KMS-11 (cell line): Measurements from ENCODE around the gene ACO2.
"Not testable (repeated sequence)": the region's sequence is repeated elsewhere in the genome, so short reads cannot be mapped to it uniquely, and the experiment has no call there.

Experiments used
- H2AFZ ChIP-seq: fragments of 200-600 bp; sonication (generic); 2 replicates; pipeline ENCODE4 v1.6.1; 2016; ENCODE audit warnings: antibody characterized with exemption, mixed run types, low read depth
- H3K27ac ChIP-seq: fragments of 200-600 bp; sonication (generic); 2 replicates; pipeline ENCODE4 v1.6.1; 2016; ENCODE audit warnings: mild to moderate bottlenecking, mixed run types
- H3K27me3 ChIP-seq: fragments of 200-600 bp; sonication (generic); 2 replicates; pipeline ENCODE4 v1.6.1; 2017; ENCODE audit warnings: mild to moderate bottlenecking, low read depth, mixed run types, moderate library complexity; ENCODE audit not compliant: insufficient read depth
- H3K36me3 ChIP-seq: fragments of 200-600 bp; sonication (generic); 2 replicates; pipeline ENCODE4 v1.6.1; 2017; ENCODE audit warnings: mild to moderate bottlenecking, mixed run types; ENCODE audit not compliant: insufficient read depth
- H3K4me1 ChIP-seq: fragments of 200-600 bp; sonication (generic); 2 replicates; pipeline ENCODE4 v1.6.1; 2016; ENCODE audit warnings: mild to moderate bottlenecking, low read depth, mixed run types; ENCODE audit not compliant: poor library complexity, severe bottlenecking
- H3K4me2 ChIP-seq: fragments of 200-600 bp; sonication (generic); 2 replicates; pipeline ENCODE4 v1.7.0; 2016; ENCODE audit warnings: mild to moderate bottlenecking, mixed run types
- H3K4me3 ChIP-seq: fragments of 200-600 bp; sonication (generic); IDR thresholded peaks from 2 replicates; pipeline ENCODE4 v1.6.1; 2017; ENCODE audit warnings: low read depth, low read length, mixed read lengths; ENCODE audit not compliant: insufficient read depth
- H3K79me2 ChIP-seq: fragments of 200-600 bp; sonication (generic); 2 replicates; pipeline ENCODE4 v1.6.1; 2016; ENCODE audit warnings: low read depth, mixed run types; ENCODE audit not compliant: insufficient read depth
- H3K9ac ChIP-seq: fragments of 200-600 bp; sonication (generic); 2 replicates; pipeline ENCODE4 v1.6.1; 2016; ENCODE audit warnings: mild to moderate bottlenecking, mixed run types
- H4K20me1 ChIP-seq: fragments of 200-600 bp; sonication (generic); 2 replicates; pipeline ENCODE4 v1.6.1; 2016; ENCODE audit warnings: mild to moderate bottlenecking, mixed run types; ENCODE audit not compliant: insufficient read depth
- TF ChIP-seq, protein P1 (sequence below): fragments of 200-600 bp; sonication (generic); conservative IDR thresholded peaks from 2 replicates; pipeline ENCODE4 v1.6.1; 2017; ENCODE audit warnings: low read depth, mild to moderate bottlenecking, antibody characterized with exemption, low read length, moderate library complexity, mixed read lengths

ACO2 gene

DNA sequence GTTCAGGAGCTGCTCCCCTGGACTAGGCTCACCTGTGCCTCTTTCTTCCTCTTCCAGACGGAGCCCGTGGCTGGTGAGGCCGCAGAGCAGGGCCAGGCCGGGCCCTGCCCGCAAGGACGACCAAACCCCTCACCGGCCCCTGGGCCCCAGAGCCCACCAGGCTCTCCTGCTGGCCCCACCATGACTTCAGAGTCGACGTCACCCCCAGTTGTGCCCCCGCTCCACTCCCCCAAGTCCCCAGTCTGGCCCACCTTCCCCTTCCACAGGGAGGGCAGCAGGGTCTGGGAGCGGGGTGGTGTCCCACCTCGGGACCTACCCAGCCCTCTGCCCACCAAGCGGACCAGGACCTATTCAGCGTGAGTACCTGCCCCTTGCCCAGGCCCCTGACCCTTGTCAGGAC lies 102.9 kb downstream of the ACO2 start:
- H3K4me1 ChIP-seq, result no peaks in the 10 kb centered on the region
- no peak overlapping the region for H3K4me2 ChIP-seq
- no peaks in the 10 kb centered on the region for H4K20me1 ChIP-seq
- TF ChIP-seq, protein P1, sequence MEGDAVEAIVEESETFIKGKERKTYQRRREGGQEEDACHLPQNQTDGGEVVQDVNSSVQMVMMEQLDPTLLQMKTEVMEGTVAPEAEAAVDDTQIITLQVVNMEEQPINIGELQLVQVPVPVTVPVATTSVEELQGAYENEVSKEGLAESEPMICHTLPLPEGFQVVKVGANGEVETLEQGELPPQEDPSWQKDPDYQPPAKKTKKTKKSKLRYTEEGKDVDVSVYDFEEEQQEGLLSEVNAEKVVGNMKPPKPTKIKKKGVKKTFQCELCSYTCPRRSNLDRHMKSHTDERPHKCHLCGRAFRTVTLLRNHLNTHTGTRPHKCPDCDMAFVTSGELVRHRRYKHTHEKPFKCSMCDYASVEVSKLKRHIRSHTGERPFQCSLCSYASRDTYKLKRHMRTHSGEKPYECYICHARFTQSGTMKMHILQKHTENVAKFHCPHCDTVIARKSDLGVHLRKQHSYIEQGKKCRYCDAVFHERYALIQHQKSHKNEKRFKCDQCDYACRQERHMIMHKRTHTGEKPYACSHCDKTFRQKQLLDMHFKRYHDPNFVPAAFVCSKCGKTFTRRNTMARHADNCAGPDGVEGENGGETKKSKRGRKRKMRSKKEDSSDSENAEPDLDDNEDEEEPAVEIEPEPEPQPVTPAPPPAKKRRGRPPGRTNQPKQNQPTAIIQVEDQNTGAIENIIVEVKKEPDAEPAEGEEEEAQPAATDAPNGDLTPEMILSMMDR, result no peak
- H3K4me3 ChIP-seq, result no peak overlapping the region
- no peaks in the 10 kb centered on the region for H3K79me2 ChIP-seq
- H3K36me3 ChIP-seq, result no peaks in the 10 kb centered on the region
- H2AFZ ChIP-seq, result no peak overlapping the region
- no peaks in the 10 kb centered on the region for H3K27me3 ChIP-seq
- no peak overlapping the region for H3K27ac ChIP-seq
- no peak overlapping the region for H3K9ac ChIP-seq

GRCh38 chr22:41572305-41572704 lies 103.4 kb downstream of the ACO2 start:
- H3K36me3 ChIP-seq, H3K4me2 ChIP-seq, H3K27ac ChIP-seq, H3K79me2 ChIP-seq, H3K9ac ChIP-seq, H2AFZ ChIP-seq, H3K4me1 ChIP-seq, H3K27me3 ChIP-seq, H4K20me1 ChIP-seq, H3K4me3 ChIP-seq: not testable (repeated sequence)

GRCh38 chr22:41573677-41574076 lies 104.8 kb downstream of the ACO2 start:
- Histone ChIP-seq H3K36me3 (no peaks in the 10 kb centered on the region), H4K20me1 (no peaks in the 10 kb centered on the region)
- TF ChIP-seq, protein P1, result no peak

GRCh38 chr22:41574847-41575381 lies 106.0 kb downstream of the ACO2 start:
- Histone ChIP-seq H2AFZ (no peak overlapping the region), H3K9ac (no peak overlapping the region), H3K4me3 (no peak overlapping the region), H3K4me1 (no peaks in the 10 kb centered on the region), H3K36me3 (no peaks in the 10 kb centered on the region), H3K27me3 (no peaks in the 10 kb centered on the region), H3K79me2 (no peaks in the 10 kb centered on the region), H3K27ac (no peak overlapping the region), H3K4me2 (no peak overlapping the region), H4K20me1 (no peaks in the 10 kb centered on the region)
- TF ChIP-seq, protein P1, result no peak

More at GRCh38 chr22:41573677-41574076, 104.8 kb downstream of the ACO2 start:
- no peak overlapping the region for H3K4me3 ChIP-seq
- no peak overlapping the region for H3K27ac ChIP-seq
- H3K4me1 ChIP-seq, result no peaks in the 10 kb centered on the region
- H2AFZ ChIP-seq, result no peak overlapping the region
- H3K27me3 ChIP-seq, result no peaks in the 10 kb centered on the region
- H3K79me2 ChIP-seq, result no peaks in the 10 kb centered on the region
- H3K4me2 ChIP-seq, result no peak overlapping the region
- no peak overlapping the region for H3K9ac ChIP-seq

DNA sequence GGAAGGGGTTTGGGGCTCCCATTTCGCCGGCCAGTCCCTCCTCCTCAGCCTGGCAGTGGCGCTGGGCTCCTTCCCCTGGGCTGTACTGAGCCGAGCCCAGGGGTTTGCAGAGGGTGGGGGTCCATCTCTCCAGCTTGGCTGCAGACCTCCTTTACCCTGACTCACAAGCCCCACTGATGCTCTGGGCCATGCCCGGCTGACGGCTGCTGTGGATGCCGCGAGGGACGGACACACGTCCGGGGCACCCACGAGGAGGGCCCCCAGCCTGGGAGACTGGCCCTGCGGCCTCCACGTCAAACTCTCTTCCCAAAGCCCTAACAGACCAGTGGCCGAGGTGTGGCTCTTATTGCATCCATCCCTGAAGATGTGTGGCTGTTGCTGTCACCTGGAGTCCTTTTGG lies 106.6 kb downstream of the ACO2 start:
- Histone ChIP-seq H3K4me1 (peaks cover 2% of the 10 kb centered on the region), H3K36me3 (no peaks in the 10 kb centered on the region), H3K9ac (no peak overlapping the region), H3K27ac (no peak overlapping the region), H3K27me3 (no peaks in the 10 kb centered on the region), H3K4me3 (no peak overlapping the region), H4K20me1 (no peaks in the 10 kb centered on the region), H3K79me2 (no peaks in the 10 kb centered on the region), H3K4me2 (no peak overlapping the region), H2AFZ (no peak overlapping the region)
- TF ChIP-seq, protein P1, result no peak
